CD4-positive, alpha-beta T cell (primary cell): ENCODE data around the gene MINAR2. TPM values are rescaled to one million over a fixed set of nuclear protein-coding genes. Genes with fewer than 3 reads are reported as not detected.

Experiments used
- ATAC-seq: fragments of 200-7000 bp; cut with Tn5 transposase; one replicate; pipeline ENCODE4 v1.10.0; 2022; ENCODE audit warnings: mild to moderate bottlenecking; ENCODE audit not compliant: poor library complexity
- CTCF ChIA-PET: fragments of 350-600 bp; sonication (Branson Sonifier 250); formaldehyde crosslinking; loops from one replicate; lab custom pipeline; 2021; ENCODE audit warnings: antibody characterized with exemption, inconsistent platforms; lab: Charles Lee
- POLR2A ChIA-PET: fragments of 350-600 bp; sonication (Branson Sonifier 250); formaldehyde crosslinking; loops from one replicate; lab custom pipeline; 2021; ENCODE audit warnings: antibody characterized with exemption, inconsistent platforms; lab: Charles Lee
- DNase-seq, 14 experiments: peaks; one replicate each; pipeline ENCODE4 v3.0.0-alpha.2; 2013 to 2020; ENCODE audit warnings: mixed read lengths in 2 of 14
- H3K27ac ChIP-seq, 2 donors: one replicate each; pipeline versions ENCODE4 v1.5.1 to v1.7.0; 2013; ENCODE audit warnings: low read length in 2 of 2, low read depth in 1 of 2, mild to moderate bottlenecking in 1 of 2
- H3K27me3 ChIP-seq, 2 experiments: 1 replicate in 1 of 2; 2 replicates in 1 of 2; pipeline versions ENCODE4 v1.6.1 to v1.7.0; 2013; ENCODE audit warnings: low read length in 2 of 2, control low read depth in 1 of 2, mild to moderate bottlenecking in 1 of 2, moderate library complexity in 1 of 2; ENCODE audit not compliant: insufficient read depth in 2 of 2, control insufficient read depth in 1 of 2
- H3K36me3 ChIP-seq: one replicate; pipeline ENCODE4 v1.6.1; 2013; ENCODE audit warnings: low read length, control low read depth; ENCODE audit not compliant: insufficient read depth
- H3K4me1 ChIP-seq: one replicate; pipeline ENCODE4 v1.6.1; 2013; ENCODE audit warnings: low read length, control low read depth; ENCODE audit not compliant: insufficient read depth
- H3K4me3 ChIP-seq: one replicate; pipeline ENCODE4 v1.5.1; 2013; ENCODE audit warnings: mild to moderate bottlenecking, low read length, moderate library complexity
- H3K9me3 ChIP-seq, 2 experiments: 1 replicate in 1 of 2; 2 replicates in 1 of 2; pipeline versions ENCODE4 v1.6.1 to v1.7.0; 2013; ENCODE audit warnings: low read length in 2 of 2, mild to moderate bottlenecking in 2 of 2, control low read depth in 1 of 2, moderate library complexity in 1 of 2; ENCODE audit not compliant: control insufficient read depth in 1 of 2, insufficient read depth in 1 of 2
- H3K27ac Mint-ChIP-seq: one replicate; pipeline ENCODE4 v1.8.0; 2020; ENCODE audit warnings: mixed read lengths
- H3K27me3 Mint-ChIP-seq: one replicate; pipeline ENCODE4 v1.8.0; 2021; ENCODE audit warnings: mixed read lengths
- H3K36me3 Mint-ChIP-seq: one replicate; pipeline ENCODE4 v1.8.0; 2021; ENCODE audit warnings: low read depth, mixed read lengths
- H3K4me1 Mint-ChIP-seq: one replicate; pipeline ENCODE4 v1.8.0; 2021; ENCODE audit warnings: low read depth, mixed read lengths
- H3K4me3 Mint-ChIP-seq: one replicate; pipeline ENCODE4 v1.8.0; 2020; ENCODE audit warnings: mild to moderate bottlenecking, mixed read lengths
- H3K9me3 Mint-ChIP-seq: one replicate; pipeline ENCODE4 v1.8.0; 2020; ENCODE audit warnings: mixed read lengths
- CTCF ChIP-seq: fragments of 200-600 bp; IDR thresholded peaks from one replicate; pipeline ENCODE4 v1.8.0; 2022; ENCODE audit warnings: antibody characterized with exemption, mild to moderate bottlenecking
- intact Hi-C, 2 experiments: fragments of 100-400 bp; cut with DNase I in 1 of 2; cut with micrococcal nuclease in 1 of 2; formaldehyde crosslinking; loops; one replicate each; pipeline versions ENCODE4 v1.15.1 to v1.9.0; 2023 to 2025; cut with DNase I, micrococcal nuclease
- total RNA-seq, 174 experiments: library from RNA in 2 of 174; stranded (reverse) in 2 of 174; gene quantifications; one replicate each; pipeline ENCODE4 v1.2.3 and lab custom pipeline; 2021 to 2026

The MINAR2 gene
- total RNA-seq, 2 experiments from 2014 or later: not detected

DNA sequence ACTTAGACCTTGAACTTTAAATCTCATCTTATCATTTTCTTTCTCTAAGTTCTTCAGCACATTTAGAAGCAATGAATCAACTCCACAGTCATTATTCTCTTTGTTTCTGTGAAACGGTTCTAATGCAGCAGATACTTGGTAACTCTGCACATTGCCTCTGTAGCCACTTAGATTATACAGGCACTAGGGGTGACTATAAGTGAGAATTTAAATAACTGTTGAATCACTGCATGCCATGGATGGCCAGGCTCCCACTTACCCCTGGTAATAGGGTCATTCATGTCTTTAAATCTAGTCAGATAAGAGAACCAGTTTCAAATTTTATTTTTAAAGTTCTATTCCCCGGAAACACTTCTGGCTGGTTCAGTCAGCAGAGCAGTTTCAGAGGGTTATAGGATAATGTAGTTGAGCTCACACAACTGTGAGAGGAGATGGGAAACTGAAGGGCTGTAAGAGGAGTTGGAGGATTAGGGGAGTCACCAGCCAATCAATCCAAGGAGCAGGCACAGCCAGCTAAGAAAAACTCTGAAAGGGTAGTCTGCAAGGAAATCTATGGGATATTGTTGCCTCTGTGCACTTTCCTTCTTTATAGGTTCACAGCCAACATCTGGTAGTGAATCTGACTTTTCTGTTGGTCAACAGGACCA is 4.2 kb upstream of the MINAR2 start:
- H3K4me1 Mint-ChIP-seq: no peaks in the 10 kb centered on the region
- POLR2A ChIA-PET: no interaction called here
- no peak overlapping the region for H3K4me3 Mint-ChIP-seq
- CTCF ChIA-PET: no interaction called here
- Histone ChIP-seq H3K9me3 (no peaks in the 10 kb centered on the region), H3K4me1 (no peaks in the 10 kb centered on the region), H3K27me3 (no peaks in the 10 kb centered on the region), H3K27ac (no peak overlapping the region), H3K36me3 (no peaks in the 10 kb centered on the region), H3K4me3 (no peak overlapping the region)
- ATAC-seq (no peak), DNase-seq (no peak)
- no peaks in the 10 kb centered on the region for H3K27me3 Mint-ChIP-seq
- no peak for TF ChIP-seq CTCF
- H3K36me3 Mint-ChIP-seq: no peaks in the 10 kb centered on the region
- no peak overlapping the region for H3K27ac Mint-ChIP-seq
- intact Hi-C loops: no loop called here
- H3K9me3 Mint-ChIP-seq: no peaks in the 10 kb centered on the region

DNA sequence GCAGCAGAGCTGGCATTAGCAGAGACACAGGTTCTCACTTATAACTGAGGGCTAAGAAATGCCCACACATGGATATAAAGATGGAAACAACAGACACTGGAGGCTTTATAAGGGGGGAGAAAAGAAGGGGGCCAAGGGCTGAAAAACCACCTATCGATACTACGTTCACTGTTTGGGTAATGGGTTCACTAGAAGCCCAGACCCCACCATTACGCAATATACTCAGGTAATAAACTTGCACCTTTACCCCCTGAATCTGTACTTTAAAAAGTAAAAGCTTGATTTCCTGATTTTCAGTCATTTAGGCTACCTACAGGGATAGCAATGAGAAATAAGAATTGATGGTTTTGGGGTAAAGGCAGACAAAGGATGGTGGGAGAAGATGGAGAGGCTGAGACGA is 1.9 kb upstream of the MINAR2 start:
- intact Hi-C loops: no loop called here
- TF ChIP-seq CTCF: no peak
- Histone ChIP-seq H3K9me3 (no peaks in the 10 kb centered on the region), H3K4me1 (no peaks in the 10 kb centered on the region), H3K36me3 (no peaks in the 10 kb centered on the region), H3K27ac (no peak overlapping the region), H3K4me3 (no peak overlapping the region), H3K27me3 (no peaks in the 10 kb centered on the region)
- H3K27me3 Mint-ChIP-seq: no peaks in the 10 kb centered on the region
- no peak for DNase-seq
- no peak for ATAC-seq
- ChIA-PET POLR2A (no interaction called here), CTCF (no interaction called here)
- H3K4me3 Mint-ChIP-seq: no peak overlapping the region
- H3K36me3 Mint-ChIP-seq: no peaks in the 10 kb centered on the region
- H3K27ac Mint-ChIP-seq: no peak overlapping the region
- no peaks in the 10 kb centered on the region for H3K9me3 Mint-ChIP-seq
- H3K4me1 Mint-ChIP-seq: no peaks in the 10 kb centered on the region

- no peaks in the 10 kb centered on the region for H3K4me1 ChIP-seq
- no peak for ATAC-seq
- Mint-ChIP-seq H3K4me1 (no peaks in the 10 kb centered on the region), H3K36me3 (no peaks in the 10 kb centered on the region), H3K9me3 (no peaks in the 10 kb centered on the region), H3K27me3 (no peaks in the 10 kb centered on the region), H3K27ac (no peak overlapping the region), H3K4me3 (no peak overlapping the region)
- ChIA-PET CTCF (no interaction called here), POLR2A (no interaction called here)
- no peaks in the 10 kb centered on the region for H3K9me3 ChIP-seq
- H3K27me3 ChIP-seq: no peaks in the 10 kb centered on the region
- no peak overlapping the region for H3K27ac ChIP-seq
- H3K36me3 ChIP-seq: no peaks in the 10 kb centered on the region
- no peak overlapping the region for H3K4me3 ChIP-seq
- intact Hi-C loops: no loop called here
- DNase-seq: no peak
- no peak for TF ChIP-seq CTCF
Measured at GRCh38 chr5:129746876-129747275, 1.0 kb upstream of the MINAR2 start.
